GM18868 (cell line): ENCODE measurements around the gene COX20.
"Not testable (repeated sequence)": the region's sequence is repeated elsewhere in the genome, so short reads cannot be mapped to it uniquely, and the experiment has no call there.

ENCODE experiments used
- ATAC-seq: cut with Tn5 transposase; IDR thresholded peaks from one replicate; pipeline ENCODE4 v1.9.1; 2021; ENCODE audit warnings: mild to moderate bottlenecking, moderate library complexity; ENCODE audit not compliant: unreplicated experiment

The COX20 gene, protein sequence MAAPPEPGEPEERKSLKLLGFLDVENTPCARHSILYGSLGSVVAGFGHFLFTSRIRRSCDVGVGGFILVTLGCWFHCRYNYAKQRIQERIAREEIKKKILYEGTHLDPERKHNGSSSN

DNA sequence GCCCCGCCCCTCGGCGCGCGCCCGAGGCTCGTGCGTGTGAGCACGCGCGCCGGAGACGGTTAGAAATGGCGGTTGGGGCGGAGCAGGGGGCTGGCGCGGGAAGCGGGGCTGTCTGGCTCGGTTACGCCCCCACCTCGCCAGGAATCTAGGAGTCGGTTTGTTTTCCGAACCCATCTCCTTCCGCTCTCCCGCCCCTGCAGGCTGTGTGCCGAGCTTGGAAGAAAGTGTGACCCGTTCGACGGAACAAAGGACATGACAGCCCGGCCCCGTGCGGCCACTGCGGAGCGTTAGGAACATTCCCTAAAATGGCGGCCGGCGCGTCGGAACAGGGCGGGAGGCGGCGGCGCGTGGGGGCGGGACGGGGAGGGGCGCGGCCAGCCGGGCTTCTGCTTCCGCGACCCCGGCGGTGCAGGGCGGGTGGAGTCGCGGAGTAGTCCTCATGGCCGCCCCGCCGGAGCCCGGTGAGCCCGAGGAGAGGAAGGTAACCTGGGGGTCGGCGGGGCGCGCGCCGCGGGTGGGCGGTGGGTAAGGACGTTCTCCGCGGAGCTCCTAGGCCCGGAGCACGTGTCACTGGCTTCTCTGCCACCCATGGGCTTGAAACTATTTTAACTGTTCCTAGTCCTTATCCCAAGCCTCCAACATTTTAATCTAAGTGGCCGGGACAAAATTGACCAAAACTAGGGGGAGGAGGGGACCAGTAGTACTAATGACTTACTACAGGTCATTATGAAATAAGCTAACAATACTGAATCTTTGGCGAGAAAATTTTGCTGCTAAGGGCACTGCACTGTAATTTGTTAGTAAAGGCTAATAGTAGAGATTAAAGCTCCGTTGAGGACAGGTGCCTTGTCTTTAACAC is at the start of gene COX20:
TSS of gene COX20 (plus strand) at position 383 of the 859 bp plus-strand sequence. CDS start at position 440, 57 bp downstream.
- ATAC-seq = peak; percentile 63

DNA sequence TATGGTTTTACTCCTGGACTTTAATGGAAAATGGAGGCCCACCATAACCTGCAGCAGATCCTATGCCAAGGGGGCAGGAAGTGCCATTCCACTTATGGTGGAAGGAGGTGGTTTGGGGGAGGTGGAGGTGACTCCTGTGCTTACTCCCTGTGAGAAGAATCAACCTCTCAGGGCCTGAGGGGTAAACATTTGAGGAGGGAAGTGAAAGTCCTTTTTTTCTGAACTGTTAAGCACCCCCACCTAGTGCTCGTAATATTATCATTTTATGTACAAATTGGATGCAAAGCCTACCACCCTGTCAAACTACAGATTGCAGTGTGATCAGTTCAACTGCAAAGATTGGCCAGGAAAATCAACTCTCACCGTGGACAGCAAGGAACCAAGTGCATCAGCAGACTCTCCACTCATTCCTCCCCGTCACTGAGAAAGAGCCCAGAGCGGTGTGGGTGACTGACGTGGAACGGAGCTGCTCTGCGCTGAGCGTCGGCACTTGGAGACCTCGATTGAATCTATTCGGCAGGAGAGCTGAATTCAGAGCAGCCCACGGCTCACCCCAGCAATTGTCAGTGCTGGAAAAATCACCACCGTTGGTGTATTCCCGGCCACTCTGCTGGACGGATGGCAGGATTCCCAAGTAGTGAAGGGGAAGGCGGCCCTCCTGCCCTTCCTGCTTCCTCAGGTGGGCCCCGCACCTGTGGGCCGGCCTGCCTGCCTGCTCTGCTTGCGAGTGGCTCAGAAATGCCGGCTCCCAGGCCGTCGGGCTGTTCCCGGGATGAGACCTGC is 46.8 kb upstream of the COX20 start:
- ATAC-seq = no peak

DNA sequence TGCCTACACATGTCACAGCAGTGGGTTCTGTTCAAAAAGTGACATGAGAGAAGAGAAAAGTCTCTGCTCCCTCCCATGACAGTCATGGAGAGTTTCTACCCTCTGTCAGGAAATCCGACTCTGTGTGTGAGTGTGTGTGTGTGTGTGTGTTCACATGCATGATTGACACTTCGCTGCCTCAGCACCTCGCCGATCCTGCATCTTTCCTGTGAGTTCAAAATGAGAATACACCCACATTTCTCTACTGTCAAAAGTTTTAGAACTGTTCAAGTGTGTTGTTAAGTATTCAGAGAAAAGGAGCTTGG is 46.2 kb upstream of the COX20 start:
- no peak for ATAC-seq

DNA sequence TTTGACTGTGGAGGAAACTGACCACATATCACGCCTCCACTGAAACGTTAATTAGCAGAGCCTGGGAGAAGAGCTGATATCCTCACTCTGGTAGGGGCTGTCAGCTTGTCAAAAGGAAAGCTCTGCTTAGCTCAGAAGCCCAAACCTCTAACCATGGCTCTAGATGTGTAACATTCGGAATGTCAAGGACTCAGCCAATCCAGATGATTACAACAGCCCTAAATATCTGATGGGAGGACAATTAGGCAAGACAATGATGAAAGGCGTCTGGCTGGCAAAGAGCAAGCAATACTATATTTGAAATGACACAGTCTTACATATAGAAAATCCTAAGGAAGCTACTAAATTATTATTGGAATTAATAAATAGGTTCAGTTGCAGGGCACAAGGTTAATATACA is 45.7 kb upstream of the COX20 start:
- ATAC-seq = no peak

DNA sequence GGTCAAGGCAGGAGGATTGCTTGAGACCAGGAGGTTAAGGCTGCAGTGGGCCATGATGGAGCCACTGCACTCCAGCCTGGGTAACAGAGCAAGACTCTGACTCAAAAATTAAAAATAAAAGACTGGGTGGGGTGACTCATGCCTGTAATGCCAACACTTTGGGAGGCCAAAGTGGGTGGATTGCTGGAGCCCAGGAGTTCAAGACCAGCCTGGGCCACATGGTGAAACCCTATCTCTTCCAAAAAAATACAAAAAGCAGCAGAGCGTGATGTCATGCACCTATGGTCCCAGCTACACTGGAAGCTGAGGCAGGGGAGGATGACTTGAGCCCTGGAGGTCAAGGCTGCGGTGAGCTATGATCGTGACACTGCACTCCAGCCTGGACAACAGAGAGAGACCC is 44.4 kb upstream of the COX20 start:
- no peak for ATAC-seq

DNA sequence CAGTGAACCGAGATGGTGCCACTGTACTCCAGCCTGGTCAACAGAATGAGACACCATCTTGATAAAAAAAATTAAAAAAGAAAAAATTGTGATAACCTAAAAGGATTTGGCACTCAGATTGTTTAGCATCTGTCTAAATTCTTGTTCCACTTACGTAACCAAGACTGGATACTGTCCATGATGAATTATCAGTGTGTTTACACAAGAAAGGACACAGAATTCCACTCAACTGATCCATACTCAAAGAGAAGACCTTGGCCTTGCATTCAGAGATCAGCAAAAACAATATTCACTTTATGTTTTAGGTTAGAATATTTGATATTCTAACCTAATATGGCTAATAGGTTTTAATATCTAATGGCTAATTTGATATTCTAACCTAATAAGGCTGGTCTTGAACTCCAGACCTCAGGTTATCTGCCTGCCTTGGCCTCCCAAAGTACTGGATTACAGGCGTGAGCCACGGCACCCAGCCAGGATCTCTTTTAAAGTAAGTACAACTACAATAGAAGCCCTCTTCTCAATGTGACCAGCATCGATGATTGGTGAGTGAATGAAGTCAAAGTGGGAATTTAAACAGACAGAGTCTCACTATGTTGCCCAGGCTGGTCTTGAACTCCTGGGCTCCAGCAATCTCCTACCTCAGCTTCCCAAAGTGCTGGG is 43.1 kb upstream of the COX20 start:
- no peak for ATAC-seq

DNA sequence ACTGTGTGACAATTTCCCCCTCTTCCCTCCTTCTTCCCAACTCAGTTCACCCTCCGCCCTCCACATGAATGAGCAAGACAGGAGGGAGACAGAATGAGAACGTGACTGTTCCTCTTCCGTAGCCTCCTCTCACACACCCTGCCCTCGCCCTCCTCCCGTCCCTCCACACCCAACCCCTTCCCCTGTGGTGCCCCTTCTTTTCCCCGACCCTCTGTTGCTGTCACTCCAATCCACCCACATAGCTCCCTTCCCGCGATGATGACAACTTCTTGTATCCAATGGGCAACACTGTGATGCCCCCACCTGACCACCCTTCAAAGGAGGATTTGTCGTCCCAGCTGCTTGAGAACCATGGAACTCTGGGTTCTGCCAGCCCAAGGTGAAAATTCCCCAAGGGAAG is 41.4 kb upstream of the COX20 start:
- no peak for ATAC-seq

DNA sequence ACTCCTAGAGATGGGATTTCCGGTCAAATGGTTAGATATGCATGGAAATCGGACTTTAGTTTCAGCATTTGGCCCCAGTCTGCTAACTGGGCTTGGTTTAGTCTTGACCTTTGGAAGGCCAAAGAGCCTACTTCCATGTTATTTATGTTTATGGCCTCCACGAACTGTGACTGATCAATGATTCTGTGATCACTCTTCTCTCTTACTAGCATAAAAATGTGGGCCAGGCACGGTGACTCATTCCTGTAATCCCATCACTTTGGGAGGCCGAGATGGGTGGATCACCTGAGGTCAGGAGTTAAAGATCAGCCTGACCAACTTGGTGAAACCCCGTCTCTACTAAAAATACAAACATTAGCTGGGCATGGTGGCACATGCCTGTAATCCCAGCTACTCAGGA is 40.9 kb upstream of the COX20 start:
- not testable (repeated sequence) for ATAC-seq

DNA sequence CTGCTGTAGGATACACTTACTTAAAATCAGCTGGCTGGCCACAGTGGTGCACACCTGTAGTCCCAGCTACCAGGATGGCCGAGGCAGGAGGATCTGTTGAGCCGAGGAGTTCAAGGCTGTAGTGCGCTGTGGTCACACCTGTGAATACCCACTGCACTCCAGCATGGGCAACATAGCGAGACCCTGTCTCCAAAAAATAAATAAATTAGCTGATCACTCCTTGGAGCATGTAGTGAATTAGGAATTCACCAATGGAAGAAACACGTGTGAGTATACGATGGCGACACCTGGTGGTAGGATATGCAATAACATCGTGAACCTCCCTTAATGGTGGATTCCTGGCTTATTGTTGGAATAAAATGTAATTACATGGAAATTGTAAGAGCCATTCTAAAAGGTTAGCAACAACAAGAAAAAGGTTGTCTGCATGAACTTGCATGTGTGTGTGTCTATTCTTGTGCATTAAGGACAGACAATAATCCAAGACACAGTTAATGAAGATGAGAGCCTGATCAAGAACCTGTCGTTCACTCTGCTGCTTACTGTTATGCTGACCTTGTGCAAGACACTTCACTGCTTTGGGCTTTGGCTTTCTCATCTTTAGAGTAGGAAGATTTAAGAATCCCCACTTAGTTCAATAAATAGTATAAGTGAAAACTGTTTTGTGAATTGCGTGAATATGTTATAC is 38.6 kb upstream of the COX20 start:
- ATAC-seq = no peak

DNA sequence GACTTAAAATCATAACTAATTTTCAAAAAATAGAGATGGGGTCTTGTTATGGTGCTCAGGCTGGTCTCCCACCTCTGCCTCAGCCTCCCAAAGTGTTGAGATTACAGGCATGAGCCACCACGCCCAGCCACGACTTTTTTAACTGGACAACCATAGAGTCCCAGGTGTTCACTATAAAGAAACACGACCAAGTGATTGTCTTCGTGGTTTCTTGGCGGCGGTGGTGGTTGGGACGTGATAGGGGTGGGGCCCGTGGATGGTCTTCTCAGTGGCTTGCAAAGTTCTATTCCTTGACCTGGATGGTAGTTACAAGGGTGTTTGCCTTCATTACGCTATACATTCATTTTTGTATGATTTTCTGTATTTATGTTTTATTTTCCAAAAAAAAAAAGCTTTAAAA is 34.6 kb upstream of the COX20 start:
- no peak for ATAC-seq

DNA sequence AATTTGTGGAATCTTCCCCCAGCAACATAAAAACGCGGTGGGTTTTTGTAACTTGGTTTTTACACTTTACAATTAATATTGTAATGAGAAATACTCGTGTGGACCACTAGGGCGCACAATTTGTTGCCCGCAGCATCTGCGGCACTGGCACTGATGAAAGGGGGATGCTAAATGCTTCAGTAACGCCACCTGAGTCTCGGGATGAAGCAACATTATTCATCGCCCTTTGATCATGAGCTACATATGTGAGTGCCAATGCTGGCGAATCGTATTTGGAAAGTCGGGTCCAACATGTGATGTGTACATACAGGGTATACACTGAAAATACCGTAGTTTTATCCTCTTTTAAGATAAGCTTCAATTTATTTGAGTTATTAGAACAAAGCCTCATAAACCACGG is 34.2 kb upstream of the COX20 start:
- ATAC-seq = peak; percentile 95

DNA sequence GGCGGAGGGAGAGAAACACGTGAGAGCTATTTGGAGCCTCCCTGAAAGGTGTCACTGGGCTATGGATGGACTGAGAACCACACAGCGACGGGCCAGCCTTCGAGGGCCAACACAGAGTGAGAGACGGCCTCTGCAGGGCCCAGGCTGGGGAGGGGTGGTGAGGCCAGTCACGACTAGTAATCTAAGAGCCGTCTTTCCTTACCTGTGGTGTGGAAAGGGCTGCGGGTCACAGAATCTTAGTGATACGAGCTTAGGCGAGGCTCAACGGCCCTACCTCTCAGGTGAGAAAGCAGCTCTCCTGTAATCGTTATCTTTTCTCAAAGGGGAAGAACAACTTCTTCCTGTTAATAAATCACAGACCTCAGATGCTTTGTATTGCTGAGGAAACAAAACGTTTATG is 33.4 kb upstream of the COX20 start:
- ATAC-seq = no peak

DNA sequence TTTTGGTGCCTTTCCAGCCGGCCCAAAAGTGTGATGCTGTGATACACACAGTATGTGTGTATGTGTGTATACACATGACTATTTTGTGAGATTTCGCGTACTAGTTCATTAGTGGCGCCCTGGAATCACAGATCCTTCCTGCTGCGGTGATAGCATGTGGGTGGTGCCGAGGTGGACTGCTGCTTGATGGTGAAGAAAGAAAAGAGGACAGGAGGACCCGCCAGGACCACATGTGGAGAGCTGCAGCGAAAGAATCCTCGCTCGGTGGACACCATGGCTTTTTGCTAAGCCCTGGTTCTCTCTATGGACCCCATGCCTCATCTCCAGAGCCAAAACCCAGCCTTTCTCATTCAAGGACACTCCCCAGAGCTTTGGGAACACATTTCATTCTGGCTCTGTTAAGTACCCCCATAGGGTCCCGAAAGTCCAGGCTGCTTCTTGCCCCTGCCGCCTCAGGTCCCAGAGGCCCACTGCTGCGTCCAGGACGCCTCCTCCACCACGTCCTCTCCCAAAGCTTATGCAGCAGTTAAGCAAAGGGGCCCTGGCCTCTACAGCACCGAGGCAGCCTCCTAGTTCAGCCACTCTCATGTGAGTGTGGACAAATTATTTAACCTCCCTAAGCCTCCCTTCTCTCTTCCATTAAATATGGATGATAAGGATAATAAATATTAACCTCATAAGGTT is 32.8 kb upstream of the COX20 start:
- ATAC-seq = no peak

DNA sequence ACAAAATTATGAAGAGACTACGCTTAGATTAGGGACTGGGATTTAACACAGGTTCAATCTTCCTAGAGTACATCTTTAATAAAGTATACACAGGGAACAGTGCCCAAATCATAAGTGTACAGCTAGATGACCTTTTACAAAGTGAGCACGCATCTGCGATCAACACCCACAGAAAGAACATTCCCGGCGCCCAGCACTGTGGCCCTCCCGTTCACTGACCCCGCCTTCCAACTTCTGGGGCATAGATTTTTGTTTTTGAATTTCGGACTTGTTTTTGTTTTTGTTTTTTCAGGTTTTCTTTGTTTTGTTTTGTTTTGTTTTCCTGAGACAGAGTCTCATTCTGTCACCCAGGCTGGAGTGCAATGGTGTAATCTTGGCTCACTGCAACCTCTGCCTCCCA is 30.6 kb upstream of the COX20 start:
- ATAC-seq = no peak

DNA sequence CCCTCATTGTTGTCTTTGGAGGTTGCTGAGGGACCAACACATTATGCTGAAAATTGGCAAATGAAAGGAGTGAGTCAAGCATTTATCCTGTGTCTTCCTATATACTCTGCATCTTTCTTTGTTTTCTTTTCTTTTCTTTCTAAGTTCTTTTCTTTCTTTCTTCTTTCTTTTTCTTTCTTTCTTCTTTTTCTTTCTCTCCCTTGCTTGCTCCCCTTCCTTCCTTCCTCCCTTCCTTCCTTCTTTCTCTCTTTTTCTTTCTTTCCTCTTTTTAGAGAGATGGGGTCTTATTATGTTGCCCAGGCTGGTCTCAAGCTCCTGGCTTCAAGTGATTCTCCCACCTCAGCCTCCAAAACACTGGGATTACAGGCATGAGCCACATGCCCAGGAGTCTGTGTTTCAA is 28.3 kb upstream of the COX20 start:
- ATAC-seq = no peak

DNA sequence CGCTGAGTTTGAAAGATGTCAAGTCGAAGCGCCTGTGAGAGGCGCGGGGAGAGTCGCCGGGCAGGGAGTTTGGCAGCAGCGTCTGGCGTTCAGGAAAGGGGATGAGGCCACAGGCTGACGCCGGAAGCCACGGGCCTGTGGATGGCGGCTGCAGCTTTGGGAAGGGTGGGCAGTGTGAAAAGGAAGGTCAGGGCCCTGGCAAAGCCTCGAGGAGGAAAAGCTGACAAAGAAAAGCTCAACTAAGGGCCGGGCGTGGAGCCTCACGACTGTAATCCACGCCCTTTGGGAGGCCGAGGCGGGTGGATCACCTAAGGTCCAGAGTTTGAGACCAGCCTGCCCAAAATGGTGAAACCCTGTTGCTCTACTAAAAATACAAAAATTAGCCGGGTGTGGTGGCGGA is 25.2 kb upstream of the COX20 start:
- no peak for ATAC-seq

DNA sequence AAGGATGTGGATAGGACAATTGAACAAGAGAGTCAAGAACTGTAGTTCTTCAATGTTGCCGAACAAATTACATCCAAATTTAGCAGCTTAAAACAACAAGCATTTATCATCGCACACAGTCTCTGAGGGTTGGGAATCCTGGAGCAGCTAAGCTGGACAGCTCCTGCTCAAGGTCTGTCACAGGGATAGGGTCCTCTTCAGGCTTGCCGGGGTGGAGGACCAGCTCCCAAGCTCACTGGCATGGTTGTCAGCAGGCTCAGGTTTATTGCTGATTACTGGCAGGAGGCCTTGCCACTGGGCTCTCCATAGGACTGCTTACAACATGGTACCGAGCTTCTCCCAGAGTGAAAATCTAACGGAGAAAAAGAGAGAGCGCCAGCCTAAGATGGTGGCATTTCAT is 22.1 kb upstream of the COX20 start:
- ATAC-seq = no peak

DNA sequence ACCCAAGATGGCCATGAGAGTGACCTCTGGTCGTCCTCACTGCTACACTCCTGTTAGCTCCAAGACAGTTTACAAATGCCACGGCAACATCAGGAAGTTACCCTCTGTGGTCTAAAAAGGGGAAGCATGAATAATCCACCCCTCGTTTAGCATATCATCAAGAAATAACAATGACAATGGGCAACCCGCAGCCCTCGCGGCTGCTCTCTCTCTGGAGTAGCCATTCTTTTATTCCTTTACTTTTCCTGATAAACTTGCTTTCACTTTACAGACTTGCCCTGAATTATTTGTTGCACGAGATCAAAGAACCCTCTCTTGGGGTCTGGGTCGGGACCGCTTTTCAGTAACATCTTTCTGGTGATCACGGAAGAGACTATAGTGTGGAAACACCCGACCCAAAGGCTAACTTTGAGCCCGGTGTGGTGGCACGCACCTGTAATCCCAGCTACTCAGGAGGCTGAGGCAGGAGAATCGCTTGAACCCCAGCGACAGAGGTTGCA is 19.8 kb upstream of the COX20 start:
- ATAC-seq = no peak

DNA sequence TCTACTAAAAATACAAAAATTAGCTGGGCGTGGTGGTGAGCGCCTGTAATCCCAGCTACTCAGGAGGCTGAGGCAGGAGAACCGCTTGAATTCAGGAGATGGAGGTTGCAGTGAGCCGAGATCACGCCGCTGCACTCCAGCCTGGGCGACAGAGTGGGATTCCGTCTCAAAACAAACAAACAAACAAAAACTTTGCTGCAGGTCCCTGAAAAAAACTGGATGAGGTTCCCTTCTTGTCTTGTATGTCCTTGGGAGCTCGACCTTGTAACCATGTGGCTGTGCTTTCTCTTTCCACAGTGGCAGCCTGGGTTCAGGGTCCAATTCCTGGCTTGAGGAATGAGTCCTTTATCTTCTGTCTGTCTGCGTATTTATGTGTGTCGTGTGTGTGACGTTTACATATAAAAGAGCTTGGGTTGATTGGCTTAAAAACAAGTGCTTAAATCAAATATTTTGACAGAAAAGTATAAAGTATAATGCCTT is 18.0 kb upstream of the COX20 start:
- no peak for ATAC-seq

DNA sequence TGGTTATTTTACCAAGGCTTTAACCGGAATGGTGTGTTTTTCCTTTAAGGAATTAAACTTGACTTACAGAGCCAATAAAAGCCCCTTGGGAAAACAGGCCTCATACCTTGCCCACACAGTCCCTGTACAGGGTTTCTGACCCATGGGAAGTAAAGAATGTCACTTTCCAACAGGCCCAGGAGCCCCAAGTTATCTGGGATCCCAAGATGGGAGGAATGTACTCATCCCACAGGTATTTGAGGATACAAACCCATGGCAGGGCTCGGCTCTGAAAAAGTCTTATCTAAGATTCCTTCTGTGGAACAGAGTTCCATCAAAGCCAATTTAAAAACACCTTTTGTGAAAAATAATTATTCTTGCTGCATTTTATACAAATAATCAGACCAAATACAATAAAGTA is 15.3 kb upstream of the COX20 start:
- no peak for ATAC-seq
